ENCODE results near the gene SLX9.

The SLX9 gene

GRCh38 chr21:44900559-44901251 lies 39.1 kb upstream of the SLX9 start:
- no peak for DNase-seq
- Histone ChIP-seq H3K23ac (ENCODE audit: low read length in 2 of 2) (no peak overlapping the region), H3K36me3 (ENCODE audit: control insufficient read depth in 1 of 2, insufficient read depth in 2 of 2, low read depth in 1 of 2, low read length in 2 of 2) (no peaks in the 10 kb centered on the region), H4K91ac (ENCODE audit: low read length) (no peak overlapping the region), H3K9ac (ENCODE audit: low read length) (no peak overlapping the region), H3K27me3 (ENCODE audit: control insufficient read depth in 1 of 2, insufficient read depth in 1 of 2, low read length in 2 of 2) (peaks cover 54 to 80% of the 10 kb centered on the region in 2 experiments), H3K4me2 (ENCODE audit: low read length, poor library complexity, severe bottlenecking) (no peak overlapping the region), H3K14ac (ENCODE audit: low read length in 2 of 2) (no peak overlapping the region), H4K8ac (ENCODE audit: low read length) (no peak overlapping the region), H3K4me3 (ENCODE audit: insufficient read depth in 1 of 2, low read depth in 1 of 2, low read length in 2 of 2) (no peak overlapping the region), H2BK12ac (ENCODE audit: low read length in 2 of 2) (no peak overlapping the region), H2BK15ac (ENCODE audit: low read depth, poor library complexity, severe bottlenecking) (no peak overlapping the region), H3K27ac (ENCODE audit: low read length, poor library complexity, severe bottlenecking) (no peak overlapping the region), H2BK120ac (ENCODE audit: low read depth, low read length) (no peak overlapping the region), H3K4ac (ENCODE audit: low read depth in 1 of 2, low read length in 2 of 2) (no peak overlapping the region), H2AFZ (ENCODE audit: low read depth, low read length) (no peak overlapping the region), H3K18ac (ENCODE audit: low read depth in 1 of 2, low read length in 2 of 2) (no peak overlapping the region), H2BK5ac (ENCODE audit: low read depth, low read length, poor library complexity, severe bottlenecking) (no peak overlapping the region), H3K9me3 (ENCODE audit: control insufficient read depth, low read length) (no peaks in the 10 kb centered on the region), H2AK5ac (ENCODE audit: low read length, severe bottlenecking) (no peak overlapping the region), H3K79me1 (replicated peaks; ENCODE audit: low read length, poor library complexity, severe bottlenecking) (no peaks in the 10 kb centered on the region), H3K4me1 (ENCODE audit: control insufficient read depth, insufficient read depth, low read depth, low read length) (peaks cover 8% of the 10 kb centered on the region)
- WGBS, result 88% methylated on average over 28 of the region's 28 CpGs

GRCh38 chr21:44901391-44902074 lies 38.3 kb upstream of the SLX9 start:
- Histone ChIP-seq H3K27ac (ENCODE audit: low read length, poor library complexity, severe bottlenecking) (no peak overlapping the region), H4K8ac (ENCODE audit: low read length) (no peak overlapping the region), H3K4me2 (ENCODE audit: low read length, poor library complexity, severe bottlenecking) (no peak overlapping the region), H3K23ac (ENCODE audit: low read length in 2 of 2) (no peak overlapping the region), H3K27me3 (ENCODE audit: control insufficient read depth in 1 of 2, insufficient read depth in 1 of 2, low read length in 2 of 2) (peaks cover 53 to 83% of the 10 kb centered on the region in 2 experiments), H3K4ac (ENCODE audit: low read depth in 1 of 2, low read length in 2 of 2) (no peak overlapping the region), H3K9ac (ENCODE audit: low read length) (no peak overlapping the region), H2BK12ac (ENCODE audit: low read length in 2 of 2) (no peak overlapping the region), H3K14ac (ENCODE audit: low read length in 2 of 2) (no peak overlapping the region), H3K18ac (ENCODE audit: low read depth in 1 of 2, low read length in 2 of 2) (no peak overlapping the region), H2AFZ (ENCODE audit: low read depth, low read length) (no peak overlapping the region), H3K4me3 (ENCODE audit: insufficient read depth in 1 of 2, low read depth in 1 of 2, low read length in 2 of 2) (no peak overlapping the region), H2BK5ac (ENCODE audit: low read depth, low read length, poor library complexity, severe bottlenecking) (no peak overlapping the region), H3K4me1 (ENCODE audit: control insufficient read depth, insufficient read depth, low read depth, low read length) (peaks cover 7% of the 10 kb centered on the region), H2AK5ac (ENCODE audit: low read length, severe bottlenecking) (no peak overlapping the region), H3K9me3 (ENCODE audit: control insufficient read depth, low read length) (no peaks in the 10 kb centered on the region), H4K91ac (ENCODE audit: low read length) (no peak overlapping the region), H3K79me1 (replicated peaks; ENCODE audit: low read length, poor library complexity, severe bottlenecking) (no peaks in the 10 kb centered on the region), H2BK120ac (ENCODE audit: low read depth, low read length) (no peak overlapping the region), H3K36me3 (ENCODE audit: control insufficient read depth in 1 of 2, insufficient read depth in 2 of 2, low read depth in 1 of 2, low read length in 2 of 2) (no peaks in the 10 kb centered on the region), H2BK15ac (ENCODE audit: low read depth, poor library complexity, severe bottlenecking) (no peak overlapping the region)
- WGBS, result 93% methylated on average over 27 of the region's 27 CpGs
- DNase-seq, result no peak

- H3K18ac ChIP-seq (ENCODE audit: low read depth in 1 of 2, low read length in 2 of 2), result no peak overlapping the region
- no peaks in the 10 kb centered on the region for H3K79me1 ChIP-seq (replicated peaks; ENCODE audit: low read length, poor library complexity, severe bottlenecking)
- H3K9me3 ChIP-seq (ENCODE audit: control insufficient read depth, low read length), result no peaks in the 10 kb centered on the region
- no peak overlapping the region for H3K9ac ChIP-seq (ENCODE audit: low read length)
- no peak overlapping the region for H4K91ac ChIP-seq (ENCODE audit: low read length)
- H3K4me2 ChIP-seq (ENCODE audit: low read length, poor library complexity, severe bottlenecking), result no peak overlapping the region
- WGBS, result 95% methylated on average over 26 of the region's 30 CpGs
- no peak overlapping the region for H2AFZ ChIP-seq (ENCODE audit: low read depth, low read length)
- no peak for DNase-seq
- H3K23ac ChIP-seq (ENCODE audit: low read length in 2 of 2), result no peak overlapping the region
- H3K27me3 ChIP-seq (ENCODE audit: control insufficient read depth in 1 of 2, insufficient read depth in 1 of 2, low read length in 2 of 2), result peaks cover 54 to 83% of the 10 kb centered on the region in 2 experiments
- H3K4me1 ChIP-seq (ENCODE audit: control insufficient read depth, insufficient read depth, low read depth, low read length), result peaks cover 4% of the 10 kb centered on the region
- H2AK5ac ChIP-seq (ENCODE audit: low read length, severe bottlenecking), result no peak overlapping the region
- H3K36me3 ChIP-seq (ENCODE audit: control insufficient read depth in 1 of 2, insufficient read depth in 2 of 2, low read depth in 1 of 2, low read length in 2 of 2), result no peaks in the 10 kb centered on the region
- H3K14ac ChIP-seq (ENCODE audit: low read length in 2 of 2), result peak overlapping the region in 1 of 2 experiments; percentile 10
- H2BK15ac ChIP-seq (ENCODE audit: low read depth, poor library complexity, severe bottlenecking), result no peak overlapping the region
- H4K8ac ChIP-seq (ENCODE audit: low read length), result no peak overlapping the region
- H3K4ac ChIP-seq (ENCODE audit: low read depth in 1 of 2, low read length in 2 of 2), result no peak overlapping the region
- H2BK5ac ChIP-seq (ENCODE audit: low read depth, low read length, poor library complexity, severe bottlenecking), result no peak overlapping the region
- H3K4me3 ChIP-seq (ENCODE audit: insufficient read depth in 1 of 2, low read depth in 1 of 2, low read length in 2 of 2), result no peak overlapping the region
- no peak overlapping the region for H2BK12ac ChIP-seq (ENCODE audit: low read length in 2 of 2)
- H3K27ac ChIP-seq (ENCODE audit: low read length, poor library complexity, severe bottlenecking), result no peak overlapping the region
- H2BK120ac ChIP-seq (ENCODE audit: low read depth, low read length), result no peak overlapping the region
Measured at GRCh38 chr21:44902268-44903049, 37.4 kb upstream of the SLX9 start.

Data from mesenchymal stem cell (in vitro differentiated cells and primary cell).